B cell (primary cell): ENCODE data around the gene CEP295NL. TPM values are rescaled to one million over a fixed set of nuclear protein-coding genes. Genes with fewer than 3 reads are reported as not detected.

Source experiments
- ATAC-seq: fragments of 200-7000 bp; cut with Tn5 transposase; one replicate; pipeline ENCODE4 v1.10.0; 2021; ENCODE audit warnings: low read depth, mild to moderate bottlenecking, moderate number of reproducible peaks, moderate library complexity
- CTCF ChIA-PET: fragments of 350-600 bp; sonication (Branson Sonifier 250); formaldehyde crosslinking; loops from one replicate; lab custom pipeline; 2021; ENCODE audit warnings: antibody characterized with exemption, inconsistent platforms; lab: Charles Lee
- POLR2A ChIA-PET: fragments of 350-600 bp; sonication (Branson Sonifier 250); formaldehyde crosslinking; loops from one replicate; lab custom pipeline; 2021; ENCODE audit warnings: antibody characterized with exemption; lab: Charles Lee
- DNase-seq: peaks from one replicate; pipeline ENCODE4 v3.0.0; 2013
- H2AFZ ChIP-seq: 2 replicates; pipeline ENCODE4 v1.6.1; 2012; ENCODE audit warnings: mild to moderate bottlenecking, low read depth, low read length; ENCODE audit not compliant: insufficient read depth, poor library complexity, severe bottlenecking
- H3K27ac ChIP-seq, 2 donors: 1 replicate in 1 of 2; 2 replicates in 1 of 2; pipeline ENCODE4 v1.5.1; 2012 to 2013; ENCODE audit warnings: low read length in 2 of 2, mild to moderate bottlenecking in 2 of 2, moderate library complexity in 1 of 2
- H3K27me3 ChIP-seq, 4 experiments: fragments of 200-600 bp in 1 of 4; sonication (generic) in 1 of 4; replicated peaks in 1 of 4; 1 replicate in 2 of 4; 2 replicates in 2 of 4; pipeline versions ENCODE4 v1.6.1 to v1.7.0; 2013 to 2016; ENCODE audit warnings: low read length in 3 of 4, mild to moderate bottlenecking in 2 of 4, mixed read lengths in 1 of 4, moderate library complexity in 1 of 4; ENCODE audit not compliant: insufficient read depth in 4 of 4, control insufficient read depth in 3 of 4; ENCODE audit errors: control extremely low read depth in 1 of 4
- H3K36me3 ChIP-seq, 2 experiments: replicated peaks in 1 of 2; 1 replicate in 1 of 2; 2 replicates in 1 of 2; pipeline versions ENCODE4 v1.6.1 to v1.7.1; 2013; ENCODE audit warnings: low read length in 1 of 2; ENCODE audit not compliant: insufficient read depth in 2 of 2, control insufficient read depth in 1 of 2; ENCODE audit errors: control extremely low read depth in 1 of 2, extremely low read depth in 1 of 2
- H3K4me1 ChIP-seq, 2 donors: fragments of 200-600 bp in 1 of 2; sonication (generic) in 1 of 2; 1 replicate in 1 of 2; 2 replicates in 1 of 2; pipeline versions ENCODE4 v1.5.1 to v1.6.1; 2013 to 2017; ENCODE audit warnings: low read length in 2 of 2; ENCODE audit not compliant: control insufficient read depth in 2 of 2, insufficient read depth in 2 of 2
- H3K4me2 ChIP-seq: replicated peaks from 2 replicates; pipeline ENCODE3; 2012; ENCODE audit warnings: mild to moderate bottlenecking, low read depth, low read length; ENCODE audit not compliant: poor library complexity, severe bottlenecking
- H3K4me3 ChIP-seq, 5 experiments: fragments of 200-600 bp in 1 of 5; sonication (generic) in 1 of 5; 1 replicate in 3 of 5; 2 replicates in 2 of 5; pipeline versions ENCODE4 v1.5.1 to v1.7.0; 2011 to 2016; ENCODE audit warnings: low read length in 4 of 5, mild to moderate bottlenecking in 4 of 5, low read depth in 2 of 5, control low read depth in 1 of 5, moderate library complexity in 1 of 5; ENCODE audit not compliant: insufficient read depth in 1 of 5; ENCODE audit errors: control extremely low read depth in 1 of 5, extremely low read depth in 1 of 5
- H3K79me2 ChIP-seq: fragments of 200-600 bp; sonication (generic); one replicate; pipeline ENCODE4 v1.6.0; 2016; ENCODE audit warnings: low read length; ENCODE audit not compliant: control insufficient read depth, insufficient read depth
- H3K9ac ChIP-seq: fragments of 200-600 bp; sonication (generic); 2 replicates; pipeline ENCODE4 v1.6.1; 2017; ENCODE audit warnings: mild to moderate bottlenecking, low read length, moderate library complexity
- H3K9me3 ChIP-seq, 3 donors: one replicate each; pipeline versions ENCODE4 v1.6.1 to v1.7.1; 2013; ENCODE audit warnings: low read length in 2 of 3; ENCODE audit not compliant: control insufficient read depth in 2 of 3, insufficient read depth in 1 of 3; ENCODE audit errors: control extremely low read depth in 1 of 3
- H4K20me1 ChIP-seq: 2 replicates; pipeline ENCODE4 v1.6.0; 2012; ENCODE audit warnings: mild to moderate bottlenecking, low read length; ENCODE audit not compliant: insufficient read depth, control insufficient read depth, poor library complexity, severe bottlenecking
- H3K27ac Mint-ChIP-seq: one replicate; pipeline ENCODE4 v1.8.0; 2021; ENCODE audit warnings: mixed read lengths
- H3K27me3 Mint-ChIP-seq: one replicate; pipeline ENCODE4 v1.8.0; 2021; ENCODE audit warnings: mixed read lengths
- H3K4me1 Mint-ChIP-seq: one replicate; pipeline ENCODE4 v1.8.0; 2021; ENCODE audit warnings: mixed read lengths
- H3K4me3 Mint-ChIP-seq: one replicate; pipeline ENCODE4 v1.8.0; 2021; ENCODE audit warnings: mixed read lengths
- H3K9me3 Mint-ChIP-seq: one replicate; pipeline ENCODE4 v1.8.0; 2022; ENCODE audit warnings: mixed read lengths; ENCODE audit not compliant: insufficient read depth
- EZH2 ChIP-seq: IDR thresholded peaks from 2 replicates; pipeline ENCODE4 v1.6.1; 2012; ENCODE audit warnings: borderline replicate concordance, low read depth, mild to moderate bottlenecking, moderate library complexity, low read length; ENCODE audit not compliant: insufficient read depth, poor library complexity, severe bottlenecking
- WGBS: methylation state at CpG from one replicate; pipeline ENCODE4 v1.1.5; 2013; ENCODE audit warnings: missing lambda C conversion rate; ENCODE audit not compliant: insufficient coverage; 5-methylcytosine and 5-hydroxymethylcytosine counted together
- intact Hi-C: fragments of 100-400 bp; cut with micrococcal nuclease; formaldehyde crosslinking; loops from one replicate; pipeline ENCODE4 v1.10.0; 2022
- polyA plus RNA-seq: library from polyadenylated mRNA; depleted of rRNA; stranded (reverse); fragments of >200 nt; gene quantifications from 2 replicates; pipeline ENCODE4 v1.2.3, GENCODE V29; 2012
- total RNA-seq, 2 donors: library from RNA; stranded (reverse); fragments of 120-200 nt in 1 of 2; gene quantifications; 1 replicate in 1 of 2; 2 replicates in 1 of 2; pipeline versions ENCODE4 v1.2.3 to v1.2.4, GENCODE V29; 2013 to 2022
- TF ChIP-seq, protein P1 (sequence below): fragments of 200-600 bp; IDR thresholded peaks from one replicate; pipeline ENCODE4 v1.8.0; 2022; ENCODE audit warnings: antibody characterized with exemption, mild to moderate bottlenecking

The CEP295NL gene
- total and polyA plus RNA-seq, 2 donors (not counting 1 experiment from before 2014, with no cell fraction given), result 0.09 to 1.3 TPM

DNA sequence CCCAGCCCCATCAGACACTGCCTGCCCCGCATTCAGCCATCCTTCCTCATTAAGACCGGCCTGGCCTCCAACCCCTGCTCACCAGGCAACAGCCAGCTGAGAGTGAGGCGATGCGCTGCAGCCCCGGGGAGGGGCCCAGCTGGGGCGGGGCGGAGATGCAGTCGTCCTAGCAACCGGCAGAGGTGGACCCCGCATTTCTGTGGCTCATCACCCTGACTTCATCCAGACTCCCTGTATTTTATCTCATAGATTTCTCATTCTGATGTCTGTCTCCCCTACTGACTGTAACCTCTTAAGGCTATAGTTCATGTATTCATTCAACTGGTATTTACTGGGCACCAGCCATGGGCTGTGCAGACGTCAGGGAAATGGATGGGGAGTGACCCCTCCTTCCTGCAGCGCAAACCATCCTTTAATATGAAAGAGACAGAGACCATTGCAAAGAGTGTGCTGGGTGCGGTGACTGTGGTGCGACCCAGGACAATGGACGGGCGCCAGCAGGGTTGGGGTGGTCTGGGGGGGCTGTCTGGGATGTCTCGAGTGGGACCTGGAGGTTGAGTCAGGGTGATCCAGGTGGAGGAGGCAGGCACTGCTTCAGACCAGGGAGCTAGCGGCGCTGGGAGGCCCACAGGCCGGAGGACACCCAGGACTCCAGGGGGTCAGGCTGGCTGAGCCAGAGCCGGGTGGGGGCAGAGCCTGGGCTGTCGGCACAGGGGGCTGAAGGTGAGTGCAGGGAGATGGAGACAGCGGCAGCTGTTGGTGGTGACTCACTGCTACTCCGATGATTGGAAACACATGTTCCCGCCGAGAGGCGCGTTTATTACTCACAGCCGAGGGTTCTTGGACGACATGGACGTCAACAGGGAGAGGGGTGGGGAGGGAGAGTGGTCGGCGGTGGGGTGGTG is 32.7 kb upstream of the CEP295NL start:
- H3K9me3 ChIP-seq, result no peaks in the 10 kb centered on the region
- H3K36me3 ChIP-seq, result no peaks in the 10 kb centered on the region
- no peak overlapping the region for H3K9ac ChIP-seq
- ChIA-PET CTCF (interaction anchor here (0.6 kb wide), 1 partner anchor 36 kb away, joined by 3 read pairs; no protein-coding TSS in a partner anchor), POLR2A (no interaction called here)
- ATAC-seq, result no peak
- no peak overlapping the region for H3K27ac ChIP-seq
- H2AFZ ChIP-seq, result no peak overlapping the region
- intact Hi-C loops, result no loop called here
- no peak for DNase-seq
- peaks cover 0 to 11% (median 1%) of the 10 kb centered on the region in 4 experiments for H3K27me3 ChIP-seq
- no peak overlapping the region for H3K27ac Mint-ChIP-seq
- peaks cover 11% of the 10 kb centered on the region for H3K27me3 Mint-ChIP-seq
- H3K4me1 Mint-ChIP-seq, result no peaks in the 10 kb centered on the region
- no peaks in the 10 kb centered on the region for H3K79me2 ChIP-seq
- no peak overlapping the region for H3K4me2 ChIP-seq
- H3K4me3 Mint-ChIP-seq, result no peak overlapping the region
- TF ChIP-seq, protein P1, sequence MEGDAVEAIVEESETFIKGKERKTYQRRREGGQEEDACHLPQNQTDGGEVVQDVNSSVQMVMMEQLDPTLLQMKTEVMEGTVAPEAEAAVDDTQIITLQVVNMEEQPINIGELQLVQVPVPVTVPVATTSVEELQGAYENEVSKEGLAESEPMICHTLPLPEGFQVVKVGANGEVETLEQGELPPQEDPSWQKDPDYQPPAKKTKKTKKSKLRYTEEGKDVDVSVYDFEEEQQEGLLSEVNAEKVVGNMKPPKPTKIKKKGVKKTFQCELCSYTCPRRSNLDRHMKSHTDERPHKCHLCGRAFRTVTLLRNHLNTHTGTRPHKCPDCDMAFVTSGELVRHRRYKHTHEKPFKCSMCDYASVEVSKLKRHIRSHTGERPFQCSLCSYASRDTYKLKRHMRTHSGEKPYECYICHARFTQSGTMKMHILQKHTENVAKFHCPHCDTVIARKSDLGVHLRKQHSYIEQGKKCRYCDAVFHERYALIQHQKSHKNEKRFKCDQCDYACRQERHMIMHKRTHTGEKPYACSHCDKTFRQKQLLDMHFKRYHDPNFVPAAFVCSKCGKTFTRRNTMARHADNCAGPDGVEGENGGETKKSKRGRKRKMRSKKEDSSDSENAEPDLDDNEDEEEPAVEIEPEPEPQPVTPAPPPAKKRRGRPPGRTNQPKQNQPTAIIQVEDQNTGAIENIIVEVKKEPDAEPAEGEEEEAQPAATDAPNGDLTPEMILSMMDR, result no peak
- no peak for TF ChIP-seq EZH2
- H3K4me1 ChIP-seq, result peaks cover 0 to 8% of the 10 kb centered on the region in 2 donors
- H3K4me3 ChIP-seq, result no peak overlapping the region
- no peaks in the 10 kb centered on the region for H3K9me3 Mint-ChIP-seq
- WGBS, result 90% methylated on average over 26 of the region's 33 CpGs
- H4K20me1 ChIP-seq, result no peaks in the 10 kb centered on the region
